ENCODE measurements around the gene CKAP4. TPM values are rescaled to one million over a fixed set of nuclear protein-coding genes. Genes with fewer than 3 reads are reported as not detected.

The CKAP4 gene
- total and polyA plus RNA-seq, 10 of the 15 experiments (the other 5 are each of a cell fraction or from before 2014, with no cell fraction given): 0.39 to 23.6 (median 11.1) TPM

- intact Hi-C loops (cut with micrococcal nuclease; ENCODE audit: unreplicated experiment): no loop called here
- no TSS peak for BruUV-seq (replicated peaks)
These were observed 42.4 kb downstream of the CKAP4 start for GRCh38 chr12:106205208-106206069.

More at GRCh38 chr12:106205208-106206069, 42.4 kb downstream of the CKAP4 start:
- no peaks in the 10 kb centered on the region for H3K4me1 ChIP-seq (ENCODE audit: control insufficient read depth, insufficient read depth, low read length)
- H3K36me3 ChIP-seq (ENCODE audit: control insufficient read depth in 2 of 2, insufficient read depth in 2 of 2, low read length in 1 of 2): no peaks in the 10 kb centered on the region
- no peaks in the 10 kb centered on the region for H3K79me2 ChIP-seq (ENCODE audit: control insufficient read depth, insufficient read depth, low read length)
- H3K4me2 ChIP-seq (ENCODE audit: control insufficient read depth, insufficient read depth): no peak overlapping the region
- no peak; the same call in 2 of the 3 replicates for ATAC-seq
- ChIA-PET CTCF (no interaction called here), POLR2A (interaction anchor here (0.7 kb wide), 1 partner anchor 497 kb away, joined by 3 read pairs; no protein-coding TSS in a partner anchor), SMC1A (ENCODE audit: uncharacterized antibody, unreplicated experiment) (no interaction called here), RAD21 (ENCODE audit: unreplicated experiment) (no interaction called here)
- no peak for FAIRE-seq
- no peak overlapping the region for H2AFZ ChIP-seq (ENCODE audit: control insufficient read depth, low read depth, low read length)
- in situ Hi-C loops (cut with MboI): no loop called here
- 11% methylated on average over 6 of the region's 6 CpGs for WGBS (ENCODE audit: insufficient coverage, insufficient replicate concordance, low lambda C conversion rate, missing lambda C conversion rate)
- H3K9me3 ChIP-seq (replicated peaks; ENCODE audit: control insufficient read depth, insufficient read depth, low read length): no peaks in the 10 kb centered on the region
- H3K9ac ChIP-seq (ENCODE audit: control insufficient read depth, insufficient read depth, low read length): no peak overlapping the region
- H3K27me3 ChIP-seq (replicated peaks in 1 of 2; ENCODE audit: control insufficient read depth in 2 of 2, insufficient read depth in 2 of 2, low read length in 1 of 2): no peaks in the 10 kb centered on the region; a peak in 1 of 4 replicates
- no peak for TF ChIP-seq TCF7 (IDR thresholded peaks at IDR 0.05; ENCODE audit: borderline replicate concordance)
- no peak for TF ChIP-seq ZBTB33 (IDR thresholded peaks at IDR 0.05)
- TF ChIP-seq RELB (IDR thresholded peaks at IDR 0.05; ENCODE audit: low read depth): no peak
- no peak for TF ChIP-seq YY1 (IDR thresholded peaks at IDR 0.05; ENCODE audit: low read depth, low read length)
- no peak for TF ChIP-seq ZNF217 (IDR thresholded peaks at IDR 0.05)
- TF ChIP-seq STAT1 (conservative IDR thresholded peaks at IDR 0.05): no peak
- TF ChIP-seq SUZ12 (IDR thresholded peaks at IDR 0.05; ENCODE audit: unreplicated experiment): no peak
- DNase-seq (ENCODE audit: low read depth, low spot score): no peak
- no peak overlapping the region for H3K27ac ChIP-seq (ENCODE audit: control insufficient read depth, insufficient read depth)
- H4K20me1 ChIP-seq (ENCODE audit: control insufficient read depth, insufficient read depth): no peaks in the 10 kb centered on the region
- no peak overlapping the region for H3K4me3 ChIP-seq
